Vagina (tissue), 2 donors: ENCODE measurements around the gene UNC93B1.

Experiments used
- CTCF ChIP-seq, 3 experiments: fragments of 450-650 bp in 2 of 3; fragments of 200-600 bp in 1 of 3; sonication (generic) in 1 of 3; IDR thresholded peaks; one replicate each; pipeline ENCODE4 v1.5.1; 2017 to 2019; ENCODE audit warnings: antibody characterized with exemption in 3 of 3, mild to moderate bottlenecking in 2 of 3, moderate library complexity in 2 of 3
- POLR2A ChIP-seq, 2 donors: fragments of 450-650 bp; IDR thresholded peaks; one replicate each; pipeline ENCODE4 v1.6.1; 2017; ENCODE audit warnings: antibody characterized with exemption in 2 of 2, mild to moderate bottlenecking in 2 of 2, moderate library complexity in 2 of 2
- POLR2AphosphoS5 ChIP-seq, 2 donors: sonication (generic); formaldehyde crosslinking; IDR thresholded peaks; one replicate each; pipeline ENCODE4 v1.9.0; 2017; ENCODE audit warnings: antibody characterized with exemption in 2 of 2, mild to moderate bottlenecking in 2 of 2, low read depth in 1 of 2; ENCODE audit not compliant: insufficient read depth in 1 of 2

DNA sequence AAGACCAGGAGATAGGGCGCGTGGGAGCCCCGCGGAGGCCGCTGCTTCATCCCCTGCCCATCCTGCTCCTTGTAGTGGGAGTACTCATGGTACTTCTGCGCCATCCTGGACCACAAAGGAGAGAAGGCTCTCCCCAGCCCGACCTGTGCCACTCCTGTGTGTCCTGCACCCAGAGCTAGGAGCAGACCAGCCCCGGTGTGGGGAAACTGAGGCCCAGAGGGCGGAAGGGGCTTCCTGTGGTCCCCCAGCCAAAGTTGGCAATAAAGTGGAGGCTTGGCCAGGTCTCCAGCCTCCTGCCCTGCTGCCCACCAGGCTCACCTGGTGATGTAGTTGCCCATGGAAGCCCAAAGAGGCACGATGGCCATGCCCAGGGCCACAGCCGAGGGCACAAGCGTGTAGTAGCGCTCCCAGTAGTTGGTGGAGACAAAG, 4.7 kb downstream of the UNC93B1 start:
- TF ChIP-seq POLR2A (IDR thresholded peaks at IDR 0.05) = no peak
- TF ChIP-seq CTCF (IDR thresholded peaks at IDR 0.05) = no peak
- no peak for TF ChIP-seq POLR2AphosphoS5 (IDR thresholded peaks at IDR 0.05; ENCODE audit: insufficient read depth in 1 of 2, low read depth in 1 of 2)
